ENCODE data around the gene MCRS1. TPM values are rescaled to one million over a fixed set of nuclear protein-coding genes. Genes with fewer than 3 reads are reported as not detected.

MCRS1 gene
- total RNA-seq, 4 donors from 2014 or later, result 28.7 to 62.0 (median 34.6) TPM

- no peak for TF ChIP-seq POLR2A (IDR thresholded peaks at IDR 0.05)
- no peak for TF ChIP-seq CTCF (IDR thresholded peaks at IDR 0.05 in 4 of 5, conservative IDR thresholded peaks at IDR 0.05 in 1 of 5)
Measured at GRCh38 chr12:49543221-49543913, 24.6 kb downstream of the MCRS1 start.

GRCh38 chr12:49542592-49543160, 25.3 kb downstream of the MCRS1 start:
- Histone ChIP-seq H3K27me3 (peaks cover 17 to 28% (median 24%) of the 10 kb centered on the region in 3 donors), H3K36me3 (no peaks in the 10 kb centered on the region), H3K9me3 (no peaks in the 10 kb centered on the region), H3K27ac (no peak overlapping the region), H3K4me1 (peaks cover 4 to 10% of the 10 kb centered on the region in 2 donors), H3K4me3 (no peak overlapping the region)
- no peak for TF ChIP-seq POLR2A (IDR thresholded peaks at IDR 0.05)
- no peak for TF ChIP-seq CTCF (IDR thresholded peaks at IDR 0.05 in 4 of 5, conservative IDR thresholded peaks at IDR 0.05 in 1 of 5)
- intact Hi-C loops (cut with DNase I; ENCODE audit: low total_unique reads) (no loop called here), in situ Hi-C loops (cut with MboI; ENCODE audit: low sequenced_read_pairs in 4 of 4) (no loop called here)
- ATAC-seq (no peak), DNase-seq (no peak)

More at GRCh38 chr12:49543221-49543913, 24.6 kb downstream of the MCRS1 start:
- H3K36me3 ChIP-seq, result no peaks in the 10 kb centered on the region
- DNase-seq, result no peak
- no peak overlapping the region for H3K4me3 ChIP-seq
- H3K27ac ChIP-seq, result no peak overlapping the region
- peaks cover 14 to 23% (median 17%) of the 10 kb centered on the region in 3 donors for H3K27me3 ChIP-seq
- in situ Hi-C loops (cut with MboI; ENCODE audit: low sequenced_read_pairs in 4 of 4) (no loop called here), intact Hi-C loops (cut with DNase I; ENCODE audit: low total_unique reads) (no loop called here)
- peaks cover under 1 to 5% of the 10 kb centered on the region in 2 donors for H3K4me1 ChIP-seq
- H3K9me3 ChIP-seq, result no peaks in the 10 kb centered on the region
- no peak for ATAC-seq

- Histone ChIP-seq H3K27ac (no peak overlapping the region), H3K36me3 (no peaks in the 10 kb centered on the region), H3K27me3 (peaks cover 24 to 35% (median 30%) of the 10 kb centered on the region in 3 donors), H3K9me3 (no peaks in the 10 kb centered on the region), H3K4me1 (peaks cover 8 to 14% of the 10 kb centered on the region in 2 donors), H3K4me3 (no peak overlapping the region)
- ATAC-seq (no peak), DNase-seq (no peak)
- in situ Hi-C loops (cut with MboI; ENCODE audit: low sequenced_read_pairs in 4 of 4), result no loop called here
- TF ChIP-seq CTCF (IDR thresholded peaks at IDR 0.05 in 4 of 5, conservative IDR thresholded peaks at IDR 0.05 in 1 of 5), result no peak
- TF ChIP-seq POLR2A (IDR thresholded peaks at IDR 0.05), result no peak
- intact Hi-C loops (cut with DNase I; ENCODE audit: low total_unique reads), result no loop called here
Measured at GRCh38 chr12:49541911-49542505, 25.9 kb downstream of the MCRS1 start.

GRCh38 chr12:49541140-49541861, 26.6 kb downstream of the MCRS1 start:
- Histone ChIP-seq H3K27me3 (peaks cover 28 to 37% (median 32%) of the 10 kb centered on the region in 3 donors), H3K9me3 (no peaks in the 10 kb centered on the region), H3K27ac (no peak overlapping the region), H3K36me3 (no peaks in the 10 kb centered on the region), H3K4me3 (no peak overlapping the region), H3K4me1 (peaks cover 8 to 14% of the 10 kb centered on the region in 2 donors)
- intact Hi-C loops (cut with DNase I; ENCODE audit: low total_unique reads), result no loop called here
- in situ Hi-C loops (cut with MboI; ENCODE audit: low sequenced_read_pairs in 4 of 4), result no loop called here
- ATAC-seq, result no peak
- DNase-seq, result no peak
- no peak for TF ChIP-seq POLR2A (IDR thresholded peaks at IDR 0.05)
- TF ChIP-seq CTCF (IDR thresholded peaks at IDR 0.05 in 4 of 5, conservative IDR thresholded peaks at IDR 0.05 in 1 of 5), result no peak
